BLaER1 treated with 17β-estradiol and CSF1 and Interleukin-3, amounts not matched to agents 10 nM and 100 nM (cell line): ENCODE results near the gene P3H3.
"Not testable (repeated sequence)": the region's sequence is repeated elsewhere in the genome, so short reads cannot be mapped to it uniquely, and the experiment has no call there.

ENCODE experiments used
- H3K27ac ChIP-seq, 11 experiments: shearing (Covaris generic); formaldehyde crosslinking; 2 replicates each; pipeline ENCODE4 v1.8.1; 2022
- H3K27me3 ChIP-seq, 11 experiments: shearing (Covaris generic); formaldehyde crosslinking; 2 replicates each; pipeline ENCODE4 v1.8.1; 2022
- H3K36me3 ChIP-seq, 11 experiments: shearing (Covaris generic); formaldehyde crosslinking; 2 replicates each; pipeline ENCODE4 v1.8.1; 2022
- H3K4me1 ChIP-seq, 10 experiments: shearing (Covaris generic); formaldehyde crosslinking; 2 replicates each; pipeline ENCODE4 v1.8.1; 2022
- H3K4me2 ChIP-seq, 11 experiments: shearing (Covaris generic); formaldehyde crosslinking; 2 replicates each; pipeline ENCODE4 v1.8.1; 2022
- H3K4me3 ChIP-seq, 10 experiments: shearing (Covaris generic); formaldehyde crosslinking; 2 replicates each; pipeline ENCODE4 v1.8.1; 2022
- H3K9ac ChIP-seq, 11 experiments: shearing (Covaris generic); formaldehyde crosslinking; 2 replicates each; pipeline ENCODE4 v1.8.1; 2022
- H3K9me3 ChIP-seq, 11 experiments: shearing (Covaris generic); formaldehyde crosslinking; replicated peaks in 1 of 11; 2 replicates each; pipeline ENCODE4 v1.8.1; 2022
- H4K20me1 ChIP-seq, 11 experiments: shearing (Covaris generic); formaldehyde crosslinking; 2 replicates each; pipeline ENCODE4 v1.8.1; 2022
- Cebpa-rat ChIP-seq, 11 experiments: shearing (Covaris generic); IDR thresholded peaks; 2 replicates each; pipeline ENCODE4 v1.8.1; 2022

The P3H3 gene

GRCh38 chr12:6871052-6871957, 43.1 kb downstream of the P3H3 start:
- peak overlapping the region; percentile 82 to 99 (median 90); a peak in 20 of 22 replicates for H3K9ac ChIP-seq
- H3K4me3 ChIP-seq = peak overlapping the region; percentile 66 to 92 (median 76); a peak in 19 of 20 replicates

GRCh38 chr12:6872073-6873048, 44.2 kb downstream of the P3H3 start:
- H3K27me3 ChIP-seq = no peaks in the 10 kb centered on the region
- TF ChIP-seq Cebpa-rat (IDR thresholded peaks at IDR 0.05) = no peak
- H3K4me3 ChIP-seq = peak overlapping the region; percentile 66 to 92 (median 76)
- peaks cover 43 to 56% (median 48%) of the 10 kb centered on the region in 11 experiments for H4K20me1 ChIP-seq
- H3K9ac ChIP-seq = peak overlapping the region; percentile 82 to 99 (median 90)
- H3K36me3 ChIP-seq = peaks cover 29 to 65% (median 43%) of the 10 kb centered on the region in 11 experiments
- no peaks in the 10 kb centered on the region for H3K9me3 ChIP-seq
- H3K4me2 ChIP-seq = peak overlapping the region; percentile 94 to 100 (median 99)
- peak overlapping the region; percentile 57 to 94 (median 86) for H3K27ac ChIP-seq
- peaks cover 47 to 62% (median 55%) of the 10 kb centered on the region in 10 experiments for H3K4me1 ChIP-seq

More at GRCh38 chr12:6871052-6871957, 43.1 kb downstream of the P3H3 start:
- H4K20me1 ChIP-seq = peaks cover 43 to 60% (median 55%) of the 10 kb centered on the region in 11 experiments
- peak overlapping the region; percentile 94 to 100 (median 99) for H3K4me2 ChIP-seq
- TF ChIP-seq Cebpa-rat (IDR thresholded peaks at IDR 0.05) = no peak
- no peaks in the 10 kb centered on the region for H3K9me3 ChIP-seq
- H3K27me3 ChIP-seq = no peaks in the 10 kb centered on the region
- H3K27ac ChIP-seq = peak overlapping the region in 7 of 11 experiments; percentile 1 to 94 (median 82); a peak in 8 of 22 replicates
- H3K36me3 ChIP-seq = peaks cover 31 to 56% (median 43%) of the 10 kb centered on the region in 11 experiments
- H3K4me1 ChIP-seq = peaks cover 54 to 70% (median 62%) of the 10 kb centered on the region in 10 experiments

GRCh38 chr12:6873094-6874014, 45.1 kb downstream of the P3H3 start, which contains the start of gene SPSB2:
TSS of gene SPSB2 (minus strand) at chr12:6873303. CDS start at chr12:6872901, 402 bp downstream.
- TF ChIP-seq Cebpa-rat (IDR thresholded peaks at IDR 0.05) = no peak
- Histone ChIP-seq H3K36me3 (peaks cover 29 to 73% (median 47%) of the 10 kb centered on the region in 11 experiments), H3K4me2 (peak within 1 kb of the TSS; percentile 94 to 100 (median 99)), H3K9me3 (no peaks in the 10 kb centered on the region), H3K9ac (peak within 1 kb of the TSS; percentile 82 to 99 (median 90)), H3K4me1 (peaks cover 47 to 60% (median 54%) of the 10 kb centered on the region in 10 experiments), H3K4me3 (peak within 1 kb of the TSS; percentile 66 to 92 (median 76)), H4K20me1 (peaks cover 38 to 46% (median 40%) of the 10 kb centered on the region in 11 experiments), H3K27ac (peak within 1 kb of the TSS; percentile 57 to 94 (median 86)), H3K27me3 (no peaks in the 10 kb centered on the region)

- peak overlapping the region; percentile 66 to 92 (median 76) for H3K4me3 ChIP-seq
- peaks cover 41 to 53% (median 48%) of the 10 kb centered on the region in 10 experiments for H3K4me1 ChIP-seq
- H3K27ac ChIP-seq = peak overlapping the region in 10 of 11 experiments; percentile 64 to 94 (median 87); a peak in 21 of 22 replicates
- peaks cover 29 to 71% (median 45%) of the 10 kb centered on the region in 11 experiments for H3K36me3 ChIP-seq
- H4K20me1 ChIP-seq = peaks cover 32 to 40% (median 33%) of the 10 kb centered on the region in 11 experiments
- not testable (repeated sequence) for H3K9me3 ChIP-seq, H3K27me3 ChIP-seq
- peak overlapping the region; percentile 82 to 99 (median 90); a peak in 21 of 22 replicates for H3K9ac ChIP-seq
- peak overlapping the region; percentile 76 to 100 (median 99) for H3K4me2 ChIP-seq
These were observed 45.8 kb downstream of the P3H3 start for GRCh38 chr12:6874015-6874368.

- H3K4me2 ChIP-seq, H3K9ac ChIP-seq: not testable (repeated sequence)
- peak overlapping the region in 1 of 11 experiments; percentile 16; a peak in 2 of 22 replicates for H3K27ac ChIP-seq
These were observed 51.6 kb downstream of the P3H3 start for GRCh38 chr12:6879824-6880223.

GRCh38 chr12:6883252-6883651, 55.0 kb downstream of the P3H3 start:
- Histone ChIP-seq H3K9ac (no peak overlapping the region), H4K20me1 (no peaks in the 10 kb centered on the region), H3K4me1 (peaks cover 0 to 32% (median 7%) of the 10 kb centered on the region in 10 experiments; a peak in 12 of 20 replicates), H3K27me3 (no peaks in the 10 kb centered on the region), H3K36me3 (peaks cover 16 to 53% (median 28%) of the 10 kb centered on the region in 11 experiments; a peak in 21 of 22 replicates), H3K4me2 (no peak overlapping the region), H3K9me3 (no peaks in the 10 kb centered on the region), H3K4me3 (no peak overlapping the region), H3K27ac (no peak overlapping the region)
- TF ChIP-seq Cebpa-rat (IDR thresholded peaks at IDR 0.05) = no peak

More at GRCh38 chr12:6879824-6880223, 51.6 kb downstream of the P3H3 start:
- not testable (repeated sequence) for H4K20me1 ChIP-seq, H3K27me3 ChIP-seq, H3K9me3 ChIP-seq, H3K4me3 ChIP-seq
- Histone ChIP-seq H3K36me3 (peaks cover 14 to 77% (median 33%) of the 10 kb centered on the region in 11 experiments), H3K4me1 (peaks cover 0 to 17% (median under 1%) of the 10 kb centered on the region in 10 experiments; a peak in 14 of 20 replicates)

- Histone ChIP-seq H3K4me3 (no peak overlapping the region), H3K9ac (no peak overlapping the region), H3K4me2 (no peak overlapping the region), H3K9me3 (no peaks in the 10 kb centered on the region), H3K27ac (no peak overlapping the region), H3K27me3 (no peaks in the 10 kb centered on the region), H3K36me3 (peaks cover 16 to 50% (median 28%) of the 10 kb centered on the region in 11 experiments; a peak in 21 of 22 replicates), H4K20me1 (no peaks in the 10 kb centered on the region), H3K4me1 (peaks cover 0 to 36% (median 9%) of the 10 kb centered on the region in 10 experiments; a peak in 12 of 20 replicates)
- TF ChIP-seq Cebpa-rat (IDR thresholded peaks at IDR 0.05) = no peak
These were observed 55.5 kb downstream of the P3H3 start for GRCh38 chr12:6883683-6884082.
